G401 (cell line): Measurements from ENCODE around the gene PARPBP. TPM values are rescaled to one million over a fixed set of nuclear protein-coding genes. Genes with fewer than 3 reads are reported as not detected.
"Not testable (repeated sequence)": the region's sequence is repeated elsewhere in the genome, so short reads cannot be mapped to it uniquely, and the experiment has no call there.

ENCODE experiments used
- DNase-seq: peaks from one replicate; pipeline ENCODE4 v3.0.0-alpha.2; 2015; ENCODE audit warnings: low spot score
- in situ Hi-C: cut with HindIII; loops from 2 replicates; pipeline ENCODE4 v1.10.0; 2016; ENCODE audit warnings: low sequenced_read_pairs, mixed read lengths
- total RNA-seq: library from RNA; depleted of rRNA; stranded (reverse); fragments of >200 nt; shearing (Covaris generic); gene quantifications from 2 replicates; pipeline ENCODE4 v1.2.3, GENCODE V29; 2014

PARPBP gene
- total RNA-seq, 1 experiment from 2014 or later, result 51.0 TPM

- in situ Hi-C loops, DNase-seq: not testable (repeated sequence)
Observed at GRCh38 chr12:102142866-102143373, 22.9 kb downstream of the PARPBP start.

- DNase-seq, result no peak
- in situ Hi-C loops, result no loop called here
Observed at GRCh38 chr12:102144221-102144620, 24.2 kb downstream of the PARPBP start.

- DNase-seq, in situ Hi-C loops: not testable (repeated sequence)
Observed at GRCh38 chr12:102147062-102147587, 27.1 kb downstream of the PARPBP start.

- in situ Hi-C loops, result not testable (repeated sequence)
Observed at GRCh38 chr12:102155206-102155605, 35.2 kb downstream of the PARPBP start.

GRCh38 chr12:102163383-102163782 lies 43.4 kb downstream of the PARPBP start:
- no peak for DNase-seq
- in situ Hi-C loops, result no loop called here

More at GRCh38 chr12:102155206-102155605, 35.2 kb downstream of the PARPBP start:
- DNase-seq, result not testable (repeated sequence)

GRCh38 chr12:102167821-102168604 lies 48.0 kb downstream of the PARPBP start:
- in situ Hi-C loops, result no loop called here
- no peak for DNase-seq

GRCh38 chr12:102169922-102170621 lies 50.1 kb downstream of the PARPBP start:
- peak; percentile 12 for DNase-seq
- in situ Hi-C loops, result no loop called here

GRCh38 chr12:102171951-102172350 lies 52.0 kb downstream of the PARPBP start:
- DNase-seq, result no peak
- in situ Hi-C loops, result no loop called here

- DNase-seq, result no peak
- in situ Hi-C loops, result no loop called here
Observed at GRCh38 chr12:102172436-102172835, 52.5 kb downstream of the PARPBP start.

GRCh38 chr12:102174117-102174516 lies 54.1 kb downstream of the PARPBP start:
- no peak for DNase-seq
- in situ Hi-C loops, result no loop called here

GRCh38 chr12:102174761-102175160 lies 54.8 kb downstream of the PARPBP start:
- in situ Hi-C loops, result no loop called here
- no peak for DNase-seq

GRCh38 chr12:102182635-102183034 lies 62.7 kb downstream of the PARPBP start:
- DNase-seq, result no peak
- in situ Hi-C loops, result no loop called here

- in situ Hi-C loops, result no loop called here
- no peak for DNase-seq
Observed at GRCh38 chr12:102195826-102196225, 75.8 kb downstream of the PARPBP start.

- in situ Hi-C loops, result no loop called here
- DNase-seq, result no peak
Observed at GRCh38 chr12:102197789-102198188, 77.8 kb downstream of the PARPBP start, which contains the start of gene PMCH. TSS of gene PMCH (minus strand) at chr12:102197833. CDS start at chr12:102197770, 63 bp downstream.

GRCh38 chr12:102201436-102202061 lies 81.6 kb downstream of the PARPBP start:
- no peak for DNase-seq
- in situ Hi-C loops, result no loop called here

- no peak for DNase-seq
- in situ Hi-C loops, result no loop called here
Observed at GRCh38 chr12:102202556-102202955, 82.6 kb downstream of the PARPBP start.

- no peak for DNase-seq
- in situ Hi-C loops, result no loop called here
Observed at GRCh38 chr12:102204025-102204424, 84.0 kb downstream of the PARPBP start.

GRCh38 chr12:102215992-102216691 lies 96.2 kb downstream of the PARPBP start:
- in situ Hi-C loops, result no loop called here
- DNase-seq, result no peak

GRCh38 chr12:102220736-102221135 lies 100.8 kb downstream of the PARPBP start:
- in situ Hi-C loops, result no loop called here
- DNase-seq, result no peak
